Right forelimb (tissue), 1 donor: ENCODE results near the gene CGB1.
"Not testable (repeated sequence)": the region's sequence is repeated elsewhere in the genome, so short reads cannot be mapped to it uniquely, and the experiment has no call there.

Experiments used
- DNase-seq: peaks from one replicate; pipeline ENCODE4 v3.0.0-alpha.2; 2018

The CGB1 gene

DNA sequence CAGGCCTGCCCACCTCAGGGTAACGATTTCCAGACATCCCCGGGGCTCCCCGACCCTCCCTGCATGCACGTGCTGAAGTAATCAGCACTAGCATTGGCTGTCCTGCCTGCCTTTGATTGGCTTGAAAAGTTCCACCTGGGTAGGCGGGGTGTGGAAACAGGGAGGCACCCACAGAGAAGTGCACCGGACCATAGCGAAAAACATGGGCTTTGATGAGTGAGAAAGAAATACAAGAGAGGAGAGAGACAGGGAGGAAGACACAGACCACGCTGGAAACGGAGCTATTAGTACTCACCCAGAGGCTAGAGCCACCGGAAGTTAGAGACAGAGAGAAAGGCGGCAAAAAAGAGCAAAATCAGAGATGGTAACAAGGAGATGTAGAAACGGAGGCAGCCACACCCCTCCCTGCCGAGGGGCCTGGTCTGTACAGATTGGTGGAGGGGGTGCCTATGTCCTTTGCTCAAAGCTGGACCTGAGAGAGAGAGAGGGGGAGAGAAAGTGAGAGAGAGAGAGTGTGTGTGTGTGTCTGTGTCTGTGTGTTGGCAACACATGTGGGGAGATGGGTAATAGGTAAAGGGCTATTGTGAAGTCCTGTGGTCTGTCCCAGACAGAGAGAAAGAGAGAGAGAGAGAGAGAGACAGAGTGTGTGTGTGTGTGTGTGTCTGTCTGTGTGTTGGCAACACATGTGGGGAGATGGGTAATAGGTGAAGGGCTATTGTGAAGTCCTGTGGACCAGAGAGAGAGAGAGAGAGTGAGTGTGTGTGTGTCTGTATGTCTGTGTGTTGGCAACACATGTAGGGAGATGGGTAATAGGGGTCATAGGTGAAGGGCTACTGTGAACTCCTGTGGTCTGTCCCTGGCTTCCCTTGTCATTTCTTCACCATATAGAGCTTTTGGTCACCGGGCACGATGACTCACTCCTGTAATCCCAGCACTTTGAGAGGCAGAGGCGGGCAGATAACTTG lies 15.5 kb downstream of the CGB1 start:
- no peak for DNase-seq

DNA sequence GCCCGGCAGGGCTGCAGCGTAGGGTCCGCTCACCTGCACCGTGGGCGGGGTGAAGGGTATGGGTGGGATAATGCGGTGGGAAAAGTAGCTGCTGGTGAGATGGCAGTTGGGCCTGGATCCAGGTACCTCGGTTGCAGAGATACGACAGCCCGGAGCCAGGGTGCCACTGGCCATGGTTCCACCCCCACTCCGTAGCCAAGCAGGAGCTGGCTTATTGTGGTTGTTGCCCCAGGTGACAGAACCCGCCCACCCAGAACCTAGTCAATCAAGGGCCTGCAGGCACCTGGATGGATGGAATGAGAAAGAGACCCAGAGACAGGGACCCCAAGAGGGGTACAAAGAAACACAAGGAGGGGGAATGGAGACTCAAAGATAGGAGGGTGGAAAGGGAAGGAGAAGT lies 16.4 kb downstream of the CGB1 start:
- no peak for DNase-seq

DNA sequence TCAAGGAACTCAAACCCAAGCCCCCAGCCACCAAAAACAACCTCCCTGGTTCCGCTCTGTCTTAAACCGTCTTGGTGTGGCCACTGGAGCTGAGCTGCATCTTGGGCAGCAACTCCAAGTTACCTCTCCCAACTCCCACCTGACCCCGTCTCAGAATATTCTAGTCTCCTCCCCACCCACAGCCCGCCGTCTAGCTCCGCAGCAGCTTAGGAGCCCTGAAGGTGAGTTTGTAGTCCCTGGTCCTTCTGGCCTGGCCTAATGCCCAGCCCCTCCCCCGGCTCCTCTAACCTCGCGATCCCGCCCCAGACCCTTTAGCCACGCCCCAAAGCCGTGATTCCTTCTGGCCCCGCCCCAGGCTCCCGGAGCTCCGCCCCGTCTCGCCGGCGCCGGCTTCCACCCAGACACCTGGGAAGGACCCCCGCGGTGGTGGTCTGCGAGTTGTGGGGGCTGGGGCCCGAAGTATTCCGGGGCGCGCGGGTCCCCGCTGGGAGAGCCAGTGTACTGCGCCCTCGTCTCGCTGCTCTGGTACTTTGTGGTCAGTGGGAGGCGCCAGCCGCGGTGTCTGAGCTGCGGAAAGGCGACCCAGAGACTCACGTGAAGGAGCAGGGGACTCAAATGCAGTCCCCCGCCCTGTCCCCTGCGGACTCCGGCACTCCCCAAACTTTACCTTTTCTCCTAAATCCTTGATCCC lies 17.3 kb downstream of the CGB1 start:
- DNase-seq = no peak

DNA sequence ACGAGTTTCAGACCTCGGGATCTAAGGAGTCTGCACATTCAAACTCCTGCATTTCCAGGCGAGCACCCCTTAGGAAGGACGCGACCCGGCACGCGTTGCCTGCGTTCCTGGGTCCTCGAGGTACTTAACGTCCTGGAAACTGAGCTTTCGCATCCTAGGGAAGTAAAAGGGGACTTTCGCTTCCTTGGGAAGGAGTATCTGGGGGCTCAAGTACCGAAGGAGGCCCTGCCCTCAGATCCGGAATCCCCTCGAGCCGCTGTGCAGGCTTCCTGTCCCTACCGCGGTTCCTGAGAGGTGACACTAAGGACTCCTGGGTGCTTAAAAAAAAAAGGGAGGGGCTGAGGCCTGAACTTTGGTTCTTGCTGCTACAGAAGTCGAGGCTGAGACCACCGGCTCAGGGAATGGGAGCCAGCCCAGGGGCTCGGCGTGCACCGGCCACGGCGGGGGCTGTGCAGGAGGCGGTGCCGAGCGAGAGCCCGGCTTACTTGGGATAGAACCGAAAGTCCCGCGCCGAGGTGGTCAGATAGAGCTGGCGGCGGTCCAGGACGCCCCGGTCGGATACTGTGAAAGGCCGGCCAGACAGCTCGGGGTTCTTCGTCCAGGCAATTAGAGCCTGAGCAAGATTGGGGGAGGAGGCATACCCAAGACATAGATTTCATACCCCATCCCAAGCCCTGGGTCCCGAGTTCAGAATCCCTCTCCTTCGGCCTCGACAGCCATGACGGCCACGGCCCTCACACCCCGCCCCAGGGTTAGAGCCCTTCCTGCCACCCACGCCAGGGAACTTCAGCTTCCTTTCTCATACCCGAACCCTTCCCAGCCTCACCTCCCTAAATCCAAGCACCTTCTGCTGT lies 18.1 kb downstream of the CGB1 start:
- not testable (repeated sequence) for DNase-seq

DNA sequence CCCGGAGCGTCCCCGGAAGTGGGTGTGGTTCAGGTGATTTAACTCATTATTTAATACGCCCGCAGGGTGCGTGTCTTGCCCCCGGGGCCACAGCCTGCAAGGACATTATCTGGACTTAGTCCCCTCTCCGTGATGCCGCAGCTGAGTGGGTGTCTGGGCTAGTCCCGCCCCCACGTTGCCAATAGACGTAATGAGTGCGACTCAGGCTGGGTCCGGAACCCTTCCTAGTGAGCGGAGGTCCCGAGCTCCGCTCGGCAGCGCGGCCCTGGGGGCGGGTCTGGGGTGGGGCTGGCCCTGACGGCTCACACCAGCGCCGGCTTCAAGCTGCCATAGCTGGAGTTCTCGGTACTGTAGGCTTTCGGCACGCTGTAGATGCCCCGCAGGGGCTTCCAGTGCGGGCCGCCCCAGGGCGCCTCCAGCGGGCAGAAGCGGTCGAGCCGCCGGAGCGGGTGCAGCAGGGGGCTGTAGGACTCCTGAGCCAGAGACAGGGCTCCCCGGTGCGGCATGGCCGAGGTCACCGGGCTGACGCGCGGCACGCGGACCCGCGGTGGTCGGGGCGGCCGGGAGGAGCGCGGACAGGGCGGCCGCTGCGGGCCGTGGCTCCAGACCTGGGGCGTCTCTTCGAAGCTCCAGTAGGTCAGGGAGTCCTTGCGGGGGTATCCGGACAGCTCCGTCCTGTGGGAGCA lies 18.9 kb downstream of the CGB1 start:
- peak; percentile 60 for DNase-seq

DNA sequence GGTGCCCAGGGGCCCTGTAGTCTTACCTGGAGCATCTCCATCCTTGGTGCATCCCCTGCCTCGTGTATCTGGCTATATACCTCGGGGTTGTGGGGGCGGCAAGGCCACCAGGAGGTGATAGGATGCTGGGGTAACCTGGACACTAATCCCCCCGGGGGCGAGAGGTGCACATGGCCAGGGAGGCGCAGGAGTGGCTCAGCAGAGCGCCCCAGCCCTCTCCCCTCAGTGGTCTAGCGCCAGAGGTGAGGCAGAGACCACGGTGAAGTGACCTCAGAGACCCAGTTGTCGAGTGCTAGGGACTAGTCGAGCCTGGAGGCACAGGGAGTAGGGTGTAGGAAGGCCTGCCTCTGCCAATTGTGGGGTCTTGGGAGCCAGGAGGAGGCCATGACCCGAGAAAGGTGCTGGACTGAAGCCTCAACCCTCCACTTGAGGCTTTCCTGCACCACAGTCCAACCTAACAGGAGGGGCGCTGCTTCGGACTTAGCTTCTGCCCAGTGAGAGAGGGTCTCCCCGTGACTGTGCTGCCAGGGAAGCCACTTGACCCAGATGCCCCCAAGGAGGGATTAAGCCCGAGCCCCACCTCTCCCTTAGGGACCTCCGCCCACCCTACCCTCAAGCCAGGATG lies 19.5 kb downstream of the CGB1 start, which contains the start of gene LHB:
Gene LHB (minus strand): TSS at position 51 of the 625 bp plus-strand sequence. CDS start 10 bp downstream, at position 41.
- DNase-seq = no peak

DNA sequence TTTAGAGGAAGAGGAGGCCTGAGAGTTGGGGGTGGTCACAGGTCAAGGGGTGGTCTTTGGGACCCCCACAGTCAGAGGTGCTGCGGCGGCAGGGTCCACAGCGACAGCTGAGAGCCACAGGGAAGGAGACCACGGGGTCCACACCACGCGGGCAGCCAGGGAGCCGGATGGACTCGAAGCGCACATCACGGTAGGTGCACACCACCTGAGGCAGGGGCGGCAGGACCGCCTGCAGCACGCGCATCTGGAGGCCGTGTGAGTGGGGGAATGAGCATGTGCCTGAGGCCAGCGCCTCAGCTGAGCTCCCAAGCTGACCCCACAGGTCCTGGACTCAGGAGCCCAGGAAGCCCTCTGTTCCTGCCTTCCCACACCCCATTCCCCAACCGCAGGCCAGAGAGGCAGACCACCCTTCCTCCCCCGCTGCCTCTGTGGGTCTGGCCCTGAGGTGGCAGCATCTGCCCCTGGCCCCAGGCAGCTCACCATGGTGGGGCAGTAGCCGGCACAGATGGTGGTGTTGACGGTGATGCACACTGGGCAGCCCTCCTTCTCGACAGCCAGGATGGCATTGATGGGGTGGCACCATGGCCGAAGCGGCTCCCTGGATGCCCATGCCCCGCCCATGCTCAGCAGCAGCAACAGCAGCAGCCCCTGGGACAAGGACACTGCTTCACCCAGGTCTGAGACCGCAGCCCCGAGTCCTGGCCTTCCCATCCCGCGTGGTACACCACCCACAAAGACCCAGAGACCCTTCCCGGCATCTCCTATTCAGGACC lies 20.4 kb downstream of the CGB1 start:
- no peak for DNase-seq

DNA sequence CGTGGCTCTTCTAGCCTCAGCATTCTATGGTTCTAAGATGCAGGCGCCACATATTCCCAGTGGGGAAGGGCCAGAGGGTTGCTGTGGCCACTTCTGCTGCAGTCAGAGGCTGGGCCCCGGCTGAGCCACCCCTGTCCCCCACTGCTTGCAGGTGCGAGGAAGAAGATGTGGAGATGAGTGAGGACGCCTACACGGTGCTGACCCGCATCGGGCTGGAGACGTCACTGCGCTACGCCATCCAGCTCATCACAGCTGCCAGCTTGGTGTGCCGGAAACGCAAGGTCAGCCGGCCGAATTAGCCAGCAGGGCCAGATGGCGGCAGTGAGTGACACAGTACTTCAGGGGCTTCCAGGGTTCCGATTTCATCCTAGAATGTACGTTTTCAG lies 21.8 kb downstream of the CGB1 start:
- DNase-seq = no peak

DNA sequence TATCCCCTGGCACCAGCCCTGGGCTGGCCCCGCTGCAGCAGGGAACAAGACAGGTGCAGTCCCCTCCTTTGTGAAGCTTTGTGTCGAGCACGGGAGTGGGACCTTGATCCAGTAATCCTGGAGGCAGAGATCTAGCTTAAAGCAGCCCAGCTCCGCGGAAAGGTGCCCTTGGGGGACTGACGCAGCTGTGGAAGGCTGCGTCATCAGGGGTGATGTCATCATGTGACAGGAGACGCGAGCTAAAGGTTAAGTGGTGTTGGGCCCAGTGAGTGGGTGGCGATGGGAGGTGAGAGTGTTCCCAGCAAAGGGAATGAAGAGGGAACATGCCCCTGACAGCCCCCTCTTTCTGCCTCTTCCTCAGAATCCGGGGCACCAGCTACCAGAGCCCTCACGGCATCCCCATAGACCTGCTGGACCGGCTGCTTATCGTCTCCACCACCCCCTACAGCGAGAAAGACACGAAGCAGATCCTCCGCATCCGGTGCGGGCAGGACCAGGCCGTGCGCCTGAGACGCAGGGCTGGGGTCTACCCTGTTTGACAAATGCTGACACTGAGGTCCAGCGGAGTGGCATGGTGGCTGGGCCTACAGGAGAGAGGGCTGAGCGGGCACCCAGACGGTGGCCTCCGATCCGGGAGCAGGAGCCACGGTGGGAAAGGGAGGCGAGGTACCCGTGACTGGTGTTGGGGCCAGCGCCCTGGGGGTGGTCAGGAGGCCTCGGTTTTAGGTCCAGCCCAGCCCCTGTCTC lies 22.4 kb downstream of the CGB1 start:
- DNase-seq = no peak

DNA sequence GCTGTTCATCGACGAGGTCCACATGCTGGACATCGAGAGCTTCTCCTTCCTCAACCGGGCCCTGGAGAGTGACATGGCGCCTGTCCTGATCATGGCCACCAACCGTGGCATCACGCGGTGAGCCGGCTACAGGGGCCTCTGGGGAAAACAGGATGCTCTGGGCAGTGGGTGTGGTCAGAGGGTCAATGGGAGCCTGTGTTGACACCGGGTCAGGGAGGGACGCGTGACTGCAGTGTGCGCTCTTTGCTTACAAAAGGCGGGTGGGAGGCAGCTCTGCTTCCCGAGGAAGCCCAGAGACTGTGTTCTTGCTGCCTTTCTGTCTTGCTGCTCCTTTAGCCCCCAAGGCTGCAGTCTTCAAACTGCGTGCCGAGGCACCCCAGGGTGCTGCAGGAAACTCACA lies 25.5 kb downstream of the CGB1 start:
- DNase-seq = no peak

DNA sequence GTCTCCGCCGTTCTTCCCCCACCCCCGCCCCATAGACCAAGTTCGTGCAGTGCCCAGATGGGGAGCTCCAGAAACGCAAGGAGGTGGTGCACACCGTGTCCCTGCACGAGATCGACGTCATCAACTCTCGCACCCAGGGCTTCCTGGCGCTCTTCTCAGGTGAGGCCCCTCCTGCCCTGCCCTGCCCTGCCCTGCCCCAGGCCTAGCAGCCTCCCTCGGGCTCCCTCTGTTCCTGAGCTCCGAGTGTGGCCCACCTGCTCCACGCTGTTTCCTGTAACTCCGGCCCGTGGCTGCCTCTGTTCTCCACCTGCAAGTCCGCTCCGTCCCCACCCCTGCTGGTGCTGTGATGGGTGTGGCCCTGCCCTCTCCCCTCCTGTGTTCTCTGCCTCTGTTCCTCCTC lies 26.2 kb downstream of the CGB1 start:
- DNase-seq = no peak

DNA sequence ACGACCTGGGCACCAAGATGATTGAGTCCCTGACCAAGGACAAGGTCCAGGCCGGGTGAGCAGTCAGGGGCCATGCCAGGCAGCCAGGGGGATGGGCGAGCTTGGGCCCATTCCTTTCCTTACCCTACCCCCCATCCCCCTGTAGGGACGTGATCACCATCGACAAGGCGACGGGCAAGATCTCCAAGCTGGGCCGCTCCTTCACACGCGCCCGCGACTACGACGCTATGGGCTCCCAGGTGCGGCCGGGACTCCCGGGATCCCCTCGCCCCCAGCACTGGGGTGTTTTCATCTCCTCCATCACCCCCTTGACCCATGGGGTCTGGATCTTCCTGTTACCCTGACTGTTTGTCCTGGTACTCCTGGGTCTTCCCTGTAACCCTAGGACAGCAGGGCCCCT lies 26.9 kb downstream of the CGB1 start:
- DNase-seq = no peak

DNA sequence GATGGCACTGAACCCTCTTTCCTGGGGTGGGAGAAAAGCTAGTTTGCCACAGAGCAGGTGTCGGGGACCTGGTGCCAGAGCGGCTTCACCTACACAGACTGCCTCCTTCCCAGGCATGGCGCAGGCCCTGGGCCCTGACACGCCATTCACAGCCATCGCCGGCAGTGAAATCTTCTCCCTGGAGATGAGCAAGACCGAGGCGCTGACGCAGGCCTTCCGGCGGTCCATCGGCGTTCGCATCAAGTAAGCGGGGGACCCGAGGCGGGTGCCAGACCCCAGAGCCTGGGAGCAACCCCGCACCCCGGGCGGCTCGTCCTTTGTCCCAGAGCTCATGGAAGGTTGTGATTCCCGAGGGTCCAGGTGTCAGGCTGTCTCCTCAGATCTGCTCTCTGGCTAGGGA lies 29.8 kb downstream of the CGB1 start:
- DNase-seq = no peak

DNA sequence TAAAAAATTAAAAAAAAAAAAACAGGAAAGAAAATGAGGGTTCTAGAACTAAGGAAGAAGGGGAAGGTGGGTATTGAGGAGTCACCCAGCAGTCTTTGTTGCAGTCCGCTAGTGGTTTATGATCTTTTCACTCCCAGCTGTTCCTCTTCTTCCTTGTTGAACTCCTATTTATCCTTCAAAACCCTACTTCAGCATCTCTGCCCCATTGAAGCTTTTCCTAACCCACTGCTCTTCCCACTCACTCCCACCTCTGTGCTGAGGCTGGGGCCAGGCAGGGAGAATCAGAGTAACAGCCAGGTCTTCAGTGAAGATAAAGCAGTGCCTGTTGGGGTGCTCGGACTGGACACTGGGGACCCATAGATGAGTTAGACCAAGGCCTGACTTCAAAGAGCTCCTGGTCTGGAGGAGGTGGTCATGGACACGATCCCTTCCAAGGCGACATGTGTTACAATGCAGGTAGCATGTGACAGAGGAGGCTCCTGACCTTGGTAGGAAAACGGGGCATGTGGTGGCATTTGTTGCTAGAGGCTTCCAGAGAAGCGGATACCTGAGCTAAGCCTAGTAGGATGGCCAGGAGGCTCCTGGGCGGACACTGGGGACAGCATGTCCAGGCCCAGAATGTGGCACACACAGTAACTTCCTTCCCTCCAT lies 31.6 kb downstream of the CGB1 start:
- no peak for DNase-seq

DNA sequence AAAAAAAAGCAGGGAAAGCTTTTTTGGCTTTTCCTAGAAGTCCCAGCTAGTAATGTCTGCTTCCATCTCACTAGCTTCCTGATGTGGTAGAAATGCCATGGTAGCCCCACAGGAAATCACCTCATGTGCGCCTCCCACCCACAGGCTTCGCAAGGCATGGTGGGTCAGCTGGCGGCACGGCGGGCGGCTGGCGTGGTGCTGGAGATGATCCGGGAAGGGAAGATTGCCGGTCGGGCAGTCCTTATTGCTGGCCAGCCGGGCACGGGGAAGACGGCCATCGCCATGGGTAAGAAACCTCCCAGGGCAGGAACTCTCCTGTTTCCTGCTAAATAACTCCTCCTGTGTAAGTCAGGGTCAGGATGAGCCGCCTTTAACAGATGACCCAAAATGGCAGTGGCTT lies 32.6 kb downstream of the CGB1 start:
- DNase-seq = no peak

DNA sequence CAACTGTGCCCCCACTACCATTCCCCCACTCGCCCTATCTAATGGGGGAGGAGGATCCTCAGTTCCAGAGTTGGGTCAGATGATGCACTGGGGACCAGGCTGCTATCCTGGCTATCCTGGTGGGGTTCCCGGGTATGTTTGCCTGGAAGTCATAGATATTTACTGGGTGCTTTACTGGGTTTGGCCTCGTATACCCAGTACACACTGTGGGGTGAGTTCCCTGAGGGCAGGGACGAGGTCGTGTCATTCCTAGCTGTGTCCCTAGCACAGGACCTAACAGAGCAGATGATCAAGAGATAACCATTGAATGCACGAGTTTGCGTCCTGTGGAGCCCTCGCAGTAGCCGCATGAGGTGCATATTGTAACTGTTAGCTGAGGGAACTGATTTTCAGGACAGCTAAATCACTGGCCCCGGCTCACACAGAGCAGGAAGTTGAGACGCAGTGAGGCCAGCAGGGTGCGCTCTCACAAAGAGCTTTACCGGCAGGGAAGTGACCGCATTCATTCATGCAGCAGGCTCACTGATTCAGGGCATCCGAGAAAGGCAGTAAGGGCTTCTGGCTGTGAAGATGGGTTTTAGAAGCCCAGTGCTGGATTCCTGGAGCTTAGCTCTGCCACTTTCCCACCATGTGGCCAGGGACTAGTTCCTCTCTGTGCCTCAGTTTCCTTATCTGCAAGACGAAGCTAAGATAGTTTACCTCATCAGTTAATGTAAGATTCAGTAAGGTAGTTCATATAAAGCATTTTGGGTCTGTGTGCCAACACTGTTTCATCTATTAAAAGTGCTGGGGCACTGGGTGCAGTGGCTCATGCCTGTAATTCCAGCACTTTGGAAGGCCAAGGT lies 37.0 kb downstream of the CGB1 start:
- no peak for DNase-seq

DNA sequence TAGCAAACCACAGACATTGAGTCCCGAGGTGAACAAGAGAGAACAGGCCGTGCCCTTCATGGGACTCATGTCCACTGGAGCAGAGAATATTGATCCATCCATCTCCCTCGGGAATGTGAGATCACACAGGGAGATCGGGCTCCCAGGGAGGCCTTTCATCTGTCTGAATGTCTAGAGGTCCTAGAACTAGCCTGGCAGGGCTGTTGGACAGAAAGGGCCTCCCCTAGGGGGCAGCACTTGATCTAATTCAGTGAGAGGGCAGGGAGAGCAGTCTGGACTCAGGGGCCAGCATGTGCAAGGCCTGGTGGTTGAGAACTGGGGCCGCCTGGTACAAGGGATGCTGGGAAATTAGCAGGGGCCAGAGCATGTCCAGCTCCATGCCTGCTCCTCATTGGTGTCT lies 38.7 kb downstream of the CGB1 start:
- no peak for DNase-seq

DNA sequence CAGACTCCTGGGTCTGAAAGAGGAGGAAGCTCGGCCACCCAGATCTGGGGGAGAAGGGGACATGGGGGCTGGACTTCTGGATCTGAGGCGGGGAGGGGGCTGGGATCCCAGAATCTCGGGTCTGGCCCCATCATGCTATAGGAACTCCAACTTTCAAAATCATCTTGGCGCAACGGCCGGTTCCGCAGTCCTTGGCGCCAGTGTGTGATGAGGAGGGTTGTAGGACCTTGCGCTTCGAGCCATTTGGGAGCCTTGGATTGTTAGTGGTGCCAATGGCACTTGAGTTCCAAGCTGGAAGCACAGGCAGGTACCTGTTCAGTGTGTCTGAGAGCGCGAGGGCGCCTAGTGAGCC lies 42.7 kb downstream of the CGB1 start:
- no peak for DNase-seq
